Uterus (tissue), 4 donors: ENCODE data around the gene FAM32A. TPM values are rescaled to one million over a fixed set of nuclear protein-coding genes. Genes with fewer than 3 reads are reported as not detected.

ENCODE experiments used
- DNase-seq, 2 donors: peaks; one replicate each; pipeline ENCODE4 v3.0.0-alpha.2; 2019 to 2020
- H3K27ac ChIP-seq, 2 donors: fragments of 200-600 bp; sonication (generic); 1 replicate in 1 of 2; 2 replicates in 1 of 2; pipeline ENCODE4 v1.5.1; 2016 to 2018
- H3K27me3 ChIP-seq, 2 donors: fragments of 200-600 bp; sonication (generic); one replicate each; pipeline ENCODE4 v1.5.1; 2018 to 2019; ENCODE audit warnings: control low read depth in 1 of 2
- H3K36me3 ChIP-seq, 2 donors: fragments of 200-600 bp; sonication (generic); one replicate each; pipeline ENCODE4 v1.5.1; 2019; ENCODE audit warnings: control low read depth in 1 of 2
- H3K4me1 ChIP-seq, 2 donors: fragments of 200-600 bp; sonication (generic); one replicate each; pipeline ENCODE4 v1.5.1; 2018 to 2019; ENCODE audit warnings: control low read depth in 1 of 2
- H3K4me3 ChIP-seq, 2 donors: fragments of 200-600 bp; sonication (generic); 1 replicate in 1 of 2; 2 replicates in 1 of 2; pipeline ENCODE4 v1.5.1; 2018 to 2019; ENCODE audit warnings: mild to moderate bottlenecking in 1 of 2
- H3K9me3 ChIP-seq, 2 donors: fragments of 200-600 bp; sonication (generic); one replicate each; pipeline ENCODE4 v1.5.1; 2019; ENCODE audit warnings: control low read depth in 1 of 2
- POLR2A ChIP-seq, 2 donors: fragments of 450-650 bp; IDR thresholded peaks; one replicate each; pipeline ENCODE4 v1.6.1; 2016; ENCODE audit warnings: antibody characterized with exemption in 2 of 2, mild to moderate bottlenecking in 1 of 2, moderate library complexity in 1 of 2
- intact Hi-C: fragments of 100-400 bp; cut with DNase I; formaldehyde crosslinking; loops from one replicate; pipeline ENCODE4 v1.15.1; 2023; ENCODE audit warnings: low total_unique reads
- total RNA-seq, 4 donors: library from RNA; depleted of rRNA in 3 of 4; stranded (reverse); fragments of >200 nt in 3 of 4; gene quantifications; one replicate each; pipeline versions ENCODE4 v1.1.0 to v1.2.4, GENCODE V29; 2014 to 2023
- TF ChIP-seq, protein P1 (sequence below), 4 experiments: fragments of 200-600 bp in 2 of 4; fragments of 450-650 bp in 2 of 4; sonication (generic) in 2 of 4; IDR thresholded peaks; one replicate each; pipeline ENCODE4 v1.5.1; 2016 to 2019; ENCODE audit warnings: antibody characterized with exemption in 4 of 4, mild to moderate bottlenecking in 2 of 4, moderate library complexity in 1 of 4
- donor health status: DM: yes; HTN: yes; CAD: no.

The FAM32A gene
- total RNA-seq = 100 to 1,000 TPM in 1 of 4 donors, 10 to 100 TPM in 3; 17.6 to 106 (median 31.0) TPM

DNA sequence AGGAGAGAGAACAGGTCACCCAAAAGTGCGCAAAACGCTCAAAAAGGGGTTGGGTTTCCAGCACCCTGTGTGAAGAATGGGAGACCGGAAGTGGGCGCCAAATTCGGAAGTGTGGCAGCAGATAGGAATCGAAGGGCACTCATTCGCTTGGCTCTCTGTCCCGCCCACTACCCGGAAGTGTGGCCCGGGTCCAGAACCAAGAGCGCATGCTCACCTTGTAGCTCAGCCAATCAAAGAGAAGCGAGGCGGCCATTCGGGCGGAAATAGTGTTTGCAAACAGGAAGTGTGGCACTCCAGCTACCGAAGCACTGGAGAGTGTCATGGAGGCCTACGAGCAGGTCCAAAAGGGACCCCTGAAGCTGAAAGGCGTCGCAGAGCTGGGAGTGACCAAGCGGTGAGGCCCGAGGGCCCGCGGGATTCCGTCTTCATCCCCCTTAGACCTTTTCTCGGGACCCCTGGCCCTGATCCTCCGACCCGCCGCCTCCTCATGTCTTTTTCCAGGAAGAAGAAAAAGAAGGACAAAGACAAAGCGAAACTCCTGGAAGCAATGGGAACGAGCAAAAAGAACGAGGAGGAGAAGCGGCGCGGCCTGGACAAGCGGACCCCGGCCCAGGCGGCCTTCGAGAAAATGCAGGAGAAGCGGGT, at the start of gene FAM32A:
FAM32A (plus strand) TSS at position 288 of the 645 bp plus-strand sequence; CDS start at position 321, 33 bp downstream.
- TF ChIP-seq, protein P1, sequence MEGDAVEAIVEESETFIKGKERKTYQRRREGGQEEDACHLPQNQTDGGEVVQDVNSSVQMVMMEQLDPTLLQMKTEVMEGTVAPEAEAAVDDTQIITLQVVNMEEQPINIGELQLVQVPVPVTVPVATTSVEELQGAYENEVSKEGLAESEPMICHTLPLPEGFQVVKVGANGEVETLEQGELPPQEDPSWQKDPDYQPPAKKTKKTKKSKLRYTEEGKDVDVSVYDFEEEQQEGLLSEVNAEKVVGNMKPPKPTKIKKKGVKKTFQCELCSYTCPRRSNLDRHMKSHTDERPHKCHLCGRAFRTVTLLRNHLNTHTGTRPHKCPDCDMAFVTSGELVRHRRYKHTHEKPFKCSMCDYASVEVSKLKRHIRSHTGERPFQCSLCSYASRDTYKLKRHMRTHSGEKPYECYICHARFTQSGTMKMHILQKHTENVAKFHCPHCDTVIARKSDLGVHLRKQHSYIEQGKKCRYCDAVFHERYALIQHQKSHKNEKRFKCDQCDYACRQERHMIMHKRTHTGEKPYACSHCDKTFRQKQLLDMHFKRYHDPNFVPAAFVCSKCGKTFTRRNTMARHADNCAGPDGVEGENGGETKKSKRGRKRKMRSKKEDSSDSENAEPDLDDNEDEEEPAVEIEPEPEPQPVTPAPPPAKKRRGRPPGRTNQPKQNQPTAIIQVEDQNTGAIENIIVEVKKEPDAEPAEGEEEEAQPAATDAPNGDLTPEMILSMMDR (IDR thresholded peaks at IDR 0.05) = peak in 3 of 4 experiments; percentile 29 to 42 (median 37)
- peak; percentile 56 to 59 for TF ChIP-seq POLR2A (IDR thresholded peaks at IDR 0.05)
- intact Hi-C loops = loop anchor here (5.0 kb wide), 1 partner anchor 143 kb away; no protein-coding TSS in a partner anchor
- H3K4me1 ChIP-seq = peaks cover 4 to 11% of the 10 kb centered on the region in 2 donors
- H3K4me3 ChIP-seq = peak within 1 kb of the TSS; percentile 50 to 71
- H3K27me3 ChIP-seq = no peaks in the 10 kb centered on the region
- DNase-seq = peak; percentile 99 to 100
- H3K27ac ChIP-seq = peak within 1 kb of the TSS; percentile 49 to 79
- no peaks in the 10 kb centered on the region for H3K36me3 ChIP-seq
- no peaks in the 10 kb centered on the region for H3K9me3 ChIP-seq

DNA sequence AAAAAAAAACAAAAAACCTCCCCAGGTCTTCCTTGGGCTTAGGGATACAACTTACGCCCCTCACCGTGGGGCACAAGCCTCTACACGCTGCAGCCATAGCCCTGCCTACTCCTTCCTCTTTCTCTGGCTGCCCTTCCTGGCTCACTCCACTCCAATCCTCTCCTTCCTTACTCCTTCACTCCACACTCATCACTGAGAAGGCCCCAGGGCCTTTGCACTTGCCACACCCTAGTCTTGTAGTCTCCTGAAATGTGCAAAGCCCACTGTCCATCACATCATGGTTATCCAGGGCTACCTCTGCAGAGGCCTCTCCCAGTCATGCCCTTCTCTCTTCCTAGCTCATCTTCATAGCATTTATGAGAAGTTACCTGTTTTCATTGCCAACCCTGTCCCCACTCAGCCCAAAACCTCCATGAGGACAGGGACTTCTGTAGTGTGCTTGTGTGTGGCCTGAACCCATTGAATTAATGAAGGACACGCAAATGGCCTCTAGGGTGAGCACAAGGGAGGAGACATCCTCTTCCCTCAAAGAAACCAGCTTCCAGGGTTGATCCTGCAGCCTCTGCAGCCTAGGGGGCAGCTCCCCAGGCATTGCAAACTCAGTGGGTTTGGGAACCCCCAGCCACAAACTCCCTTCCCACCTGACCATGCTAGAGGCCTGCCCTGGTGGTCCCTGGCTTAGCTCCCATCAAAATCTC, 49.6 kb upstream of the FAM32A start:
- no peak for DNase-seq
- H3K4me1 ChIP-seq = no peaks in the 10 kb centered on the region
- intact Hi-C loops = no loop called here
- no peaks in the 10 kb centered on the region for H3K36me3 ChIP-seq
- TF ChIP-seq POLR2A (IDR thresholded peaks at IDR 0.05) = no peak
- TF ChIP-seq, protein P1 (IDR thresholded peaks at IDR 0.05) = no peak
- no peak overlapping the region for H3K4me3 ChIP-seq
- H3K9me3 ChIP-seq = no peaks in the 10 kb centered on the region
- H3K27ac ChIP-seq = no peak overlapping the region
- H3K27me3 ChIP-seq = no peaks in the 10 kb centered on the region

DNA sequence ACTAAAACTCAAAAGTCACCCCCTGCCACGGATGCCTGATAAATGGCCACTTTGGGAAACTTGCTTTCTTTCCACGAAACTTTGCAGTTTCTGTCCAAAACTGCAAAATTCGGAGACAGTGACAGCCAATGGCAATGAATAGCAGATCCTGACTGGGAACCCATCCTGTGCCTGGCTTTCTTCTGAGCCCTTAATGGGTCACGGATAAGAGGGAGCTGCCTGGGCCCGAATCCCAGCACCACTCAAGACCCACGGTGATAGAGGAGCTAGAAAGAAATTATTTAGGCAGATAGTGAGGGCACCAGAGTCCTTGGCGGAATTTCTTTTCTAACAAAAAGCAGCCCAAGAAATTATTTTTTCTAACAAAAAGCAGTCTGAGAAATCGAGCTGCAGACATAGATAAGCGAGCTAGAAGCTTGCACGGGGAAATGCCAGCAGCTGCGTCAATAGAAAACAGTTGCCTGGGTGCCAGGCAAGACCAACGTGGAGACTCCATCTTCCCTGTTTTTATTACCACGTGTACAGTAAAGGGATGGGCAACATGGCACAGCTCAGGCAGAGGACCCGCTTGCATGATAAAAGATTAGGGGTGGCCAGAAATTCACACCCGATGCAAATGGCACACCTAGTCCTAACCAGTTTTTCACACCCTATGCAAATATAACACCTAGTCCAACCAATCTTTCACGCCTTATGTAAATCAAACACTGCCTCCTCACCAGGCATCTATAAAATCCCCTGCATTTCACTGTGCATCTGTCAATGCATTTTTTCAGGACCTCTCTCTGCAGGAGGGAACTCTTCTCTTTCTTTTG, 48.8 kb upstream of the FAM32A start:
- Histone ChIP-seq H3K4me3 (no peak overlapping the region), H3K4me1 (no peaks in the 10 kb centered on the region), H3K27me3 (no peaks in the 10 kb centered on the region), H3K9me3 (no peaks in the 10 kb centered on the region), H3K27ac (no peak overlapping the region), H3K36me3 (no peaks in the 10 kb centered on the region)
- intact Hi-C loops = no loop called here
- no peak for DNase-seq
- TF ChIP-seq, protein P1 (IDR thresholded peaks at IDR 0.05) = no peak
- no peak for TF ChIP-seq POLR2A (IDR thresholded peaks at IDR 0.05)

DNA sequence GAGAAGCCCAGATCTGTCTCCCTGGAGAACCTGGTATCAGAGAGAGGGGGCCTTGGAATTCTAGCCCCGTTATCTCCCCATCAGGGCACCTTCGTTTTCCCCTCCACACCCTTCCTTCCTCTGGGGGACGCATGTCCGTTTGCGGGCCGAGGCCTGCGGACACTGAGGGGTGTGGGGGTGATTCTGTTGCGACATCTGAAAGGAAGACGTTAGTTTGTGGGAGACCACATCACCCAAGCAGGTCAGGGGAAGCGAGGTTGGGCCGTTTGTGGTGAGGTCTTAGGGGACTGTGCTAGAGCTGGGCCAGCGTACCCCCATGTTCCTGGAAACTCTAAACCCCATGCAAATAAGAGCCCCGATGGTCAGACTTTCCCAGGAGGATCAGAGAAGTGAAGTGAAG, 45.5 kb upstream of the FAM32A start:
- Histone ChIP-seq H3K27ac (no peak overlapping the region), H3K4me1 (no peaks in the 10 kb centered on the region), H3K27me3 (no peaks in the 10 kb centered on the region), H3K4me3 (no peak overlapping the region), H3K9me3 (no peaks in the 10 kb centered on the region), H3K36me3 (no peaks in the 10 kb centered on the region)
- TF ChIP-seq, protein P1 (IDR thresholded peaks at IDR 0.05) = no peak
- TF ChIP-seq POLR2A (IDR thresholded peaks at IDR 0.05) = no peak
- intact Hi-C loops = no loop called here
- no peak for DNase-seq
